Endothelial cell of umbilical vein (primary cell): Measurements from ENCODE around the gene SDR39U1. TPM values are rescaled to one million over a fixed set of nuclear protein-coding genes. Genes with fewer than 3 reads are reported as not detected.
A peak's percentile ranks its signal among the peaks of the same experiment; 100 is the strongest.

Experiments
- BruUV-seq: library from RNA; stranded (reverse); fragments of 400-500 nt; replicated peaks from 2 replicates; lab custom pipeline; 2021; lab: Mats Ljungman, UMichigan
- CTCF ChIA-PET: fragments of 300-600, 350-600 bp; sonication (Branson Sonifier 250); formaldehyde crosslinking; loops from one replicate; lab custom pipeline; 2021; ENCODE audit warnings: antibody characterized with exemption, inconsistent platforms; lab: Charles Lee
- POLR2A ChIA-PET: fragments of 300-600, 350-600 bp; sonication (Branson Sonifier 250); formaldehyde crosslinking; loops from one replicate; lab custom pipeline; 2021; ENCODE audit warnings: antibody characterized with exemption, inconsistent platforms; lab: Charles Lee
- DNase-seq: peaks from one replicate; pipeline ENCODE4 v3.0.0-alpha.2; 2011; ENCODE audit warnings: low read depth, low spot score
- FAIRE-seq: peaks from 2 replicates; lab custom pipeline; 2011; peaks lifted over from hg19 to GRCh38; lab: Jason Lieb, UNC
- H2AFZ ChIP-seq: 2 replicates; pipeline ENCODE4 v1.6.0; 2012; ENCODE audit warnings: low read depth, low read length, control low read depth, inconsistent platforms
- H3K27ac ChIP-seq: 2 replicates; pipeline ENCODE4 v1.5.1; 2011; ENCODE audit warnings: low read depth, mild to moderate bottlenecking, control low read depth, low read length, moderate library complexity; ENCODE audit not compliant: insufficient read depth
- H3K27me3 ChIP-seq, 2 experiments: 2 replicates each; pipeline versions ENCODE4 v1.6.0 to v1.6.1; 2011; ENCODE audit warnings: low read length in 2 of 2, mixed read lengths in 1 of 2; ENCODE audit not compliant: control insufficient read depth in 2 of 2, insufficient read depth in 2 of 2
- H3K36me3 ChIP-seq, 2 experiments: 2 replicates in 1 of 2; 3 replicates in 1 of 2; pipeline ENCODE4 v1.5.1; 2011; ENCODE audit warnings: low read length in 2 of 2, mild to moderate bottlenecking in 1 of 2, moderate library complexity in 1 of 2; ENCODE audit not compliant: control insufficient read depth in 2 of 2, insufficient read depth in 2 of 2; ENCODE audit errors: extremely low read depth in 1 of 2
- H3K4me1 ChIP-seq: 3 replicates; pipeline ENCODE4 v1.5.1; 2011; ENCODE audit warnings: mild to moderate bottlenecking, low read length; ENCODE audit not compliant: control insufficient read depth, insufficient read depth; ENCODE audit errors: extremely low read depth
- H3K4me2 ChIP-seq: 2 replicates; pipeline ENCODE4 v1.6.1; 2011; ENCODE audit warnings: low read length, control low read depth, mixed read lengths; ENCODE audit not compliant: insufficient read depth
- H3K4me3 ChIP-seq, 3 experiments: fragments of 200-600 bp in 1 of 3; sonication (generic), shearing (Covaris generic) in 1 of 3; replicated peaks in 1 of 3; 2 replicates each; pipeline ENCODE4 v1.5.1; 2011 to 2016; ENCODE audit warnings: control low read depth in 3 of 3, low read length in 3 of 3, mild to moderate bottlenecking in 2 of 3, inconsistent platforms in 1 of 3, low read depth in 1 of 3, moderate library complexity in 1 of 3; ENCODE audit not compliant: insufficient read depth in 1 of 3
- H3K79me2 ChIP-seq: 2 replicates; pipeline ENCODE4 v1.6.0; 2012; ENCODE audit warnings: low read length, inconsistent platforms; ENCODE audit not compliant: control insufficient read depth, insufficient read depth
- H3K9ac ChIP-seq: replicated peaks from 2 replicates; pipeline ENCODE3; 2011; ENCODE audit warnings: low read length, control low read depth; ENCODE audit not compliant: insufficient read depth; ENCODE audit errors: extremely low read depth
- H3K9me1 ChIP-seq: replicated peaks from 3 replicates; pipeline ENCODE4 v1.6.0; 2011; ENCODE audit warnings: mild to moderate bottlenecking, low read length; ENCODE audit not compliant: control insufficient read depth, insufficient read depth; ENCODE audit errors: extremely low read depth
- H3K9me3 ChIP-seq: replicated peaks from 2 replicates; pipeline ENCODE4 v1.5.1; 2012; ENCODE audit warnings: low read length, inconsistent platforms; ENCODE audit not compliant: control insufficient read depth, insufficient read depth
- H4K20me1 ChIP-seq: replicated peaks from 2 replicates; pipeline ENCODE3; 2011; ENCODE audit warnings: mild to moderate bottlenecking, low read length; ENCODE audit not compliant: control insufficient read depth, insufficient read depth; ENCODE audit errors: extremely low read depth
- EZH2 ChIP-seq: IDR thresholded peaks from 2 replicates; pipeline ENCODE4 v1.6.1; 2012; ENCODE audit warnings: borderline replicate concordance, low read depth, mild to moderate bottlenecking, moderate library complexity, low read length, inconsistent platforms; ENCODE audit not compliant: severe bottlenecking
- FOS ChIP-seq: IDR thresholded peaks from 2 replicates; pipeline ENCODE4 v1.6.1; 2011; ENCODE audit warnings: mild to moderate bottlenecking, low read length, moderate library complexity, borderline replicate concordance; ENCODE audit not compliant: insufficient read depth
- GATA2 ChIP-seq: IDR thresholded peaks from 2 replicates; pipeline ENCODE4 v1.7.0; 2011; ENCODE audit warnings: low read depth, mild to moderate bottlenecking, moderate library complexity, mixed read lengths, low read length; ENCODE audit not compliant: insufficient read length, insufficient read depth
- JUN ChIP-seq: IDR thresholded peaks from 2 replicates; pipeline ENCODE4 v1.6.1; 2011; ENCODE audit warnings: borderline replicate concordance, low read depth; ENCODE audit not compliant: insufficient read length, insufficient read depth
- MYC ChIP-seq: IDR thresholded peaks from one replicate; pipeline ENCODE4 v1.6.1; 2011; ENCODE audit warnings: mild to moderate bottlenecking, low read depth, low read length
- POLR2A ChIP-seq: IDR thresholded peaks from 2 replicates; pipeline ENCODE4 v1.6.1; 2012; ENCODE audit warnings: low read depth, mild to moderate bottlenecking, control low read depth, low read length
- POLR2AphosphoS5 ChIP-seq: IDR thresholded peaks from 2 replicates; pipeline ENCODE4 v1.6.1; 2012; ENCODE audit warnings: low read depth, mild to moderate bottlenecking, control low read depth, low read length, moderate library complexity; ENCODE audit not compliant: insufficient read depth
- dilution Hi-C: fragments of 300-500 bp; cut with MboI; formaldehyde crosslinking; loops from one replicate; pipeline ENCODE4 v1.15.0; 2019; ENCODE audit warnings: low sequenced_read_pairs; ENCODE audit not compliant: extremely low pct_ligation_motif_present
- intact Hi-C: fragments of 100-400 bp; cut with micrococcal nuclease; formaldehyde crosslinking; loops from one replicate; pipeline ENCODE4 v1.10.0; 2022
- polyA plus RNA-seq, 4 experiments: library from polyadenylated mRNA; depleted of rRNA in 3 of 4; stranded (reverse) in 3 of 4; unstranded in 1 of 4; fragments of >200 nt; gene quantifications; 2 replicates each; pipeline versions ENCODE4 v1.2.1 to v1.2.3, GENCODE V29; 2011 to 2012; ENCODE audit warnings: missing spikeins in 1 of 4
- total RNA-seq: library from RNA; stranded (reverse); gene quantifications from 2 replicates; pipeline ENCODE4 v1.2.3, GENCODE V29; 2021
- TF ChIP-seq, protein P1 (sequence below), 2 donors: IDR thresholded peaks; 1 replicate in 1 of 2; 2 replicates in 1 of 2; pipeline ENCODE4 v1.5.1; 2011; ENCODE audit warnings: low read length in 2 of 2, mild to moderate bottlenecking in 2 of 2, moderate library complexity in 2 of 2, control low read depth in 1 of 2, inconsistent platforms in 1 of 2, low read depth in 1 of 2; ENCODE audit not compliant: insufficient read depth in 1 of 2; ENCODE audit errors: extremely low read depth in 1 of 2
- TF ChIP-seq, protein P2 (sequence below): IDR thresholded peaks from 2 replicates; pipeline ENCODE4 v1.6.1; 2011; ENCODE audit not compliant: insufficient read depth, insufficient read length

The SDR39U1 gene
- total and polyA plus RNA-seq, 2 donors (not counting 3 experiments of a cell fraction or from before 2014, with no cell fraction given), result 40.2 to 72.6 TPM

DNA sequence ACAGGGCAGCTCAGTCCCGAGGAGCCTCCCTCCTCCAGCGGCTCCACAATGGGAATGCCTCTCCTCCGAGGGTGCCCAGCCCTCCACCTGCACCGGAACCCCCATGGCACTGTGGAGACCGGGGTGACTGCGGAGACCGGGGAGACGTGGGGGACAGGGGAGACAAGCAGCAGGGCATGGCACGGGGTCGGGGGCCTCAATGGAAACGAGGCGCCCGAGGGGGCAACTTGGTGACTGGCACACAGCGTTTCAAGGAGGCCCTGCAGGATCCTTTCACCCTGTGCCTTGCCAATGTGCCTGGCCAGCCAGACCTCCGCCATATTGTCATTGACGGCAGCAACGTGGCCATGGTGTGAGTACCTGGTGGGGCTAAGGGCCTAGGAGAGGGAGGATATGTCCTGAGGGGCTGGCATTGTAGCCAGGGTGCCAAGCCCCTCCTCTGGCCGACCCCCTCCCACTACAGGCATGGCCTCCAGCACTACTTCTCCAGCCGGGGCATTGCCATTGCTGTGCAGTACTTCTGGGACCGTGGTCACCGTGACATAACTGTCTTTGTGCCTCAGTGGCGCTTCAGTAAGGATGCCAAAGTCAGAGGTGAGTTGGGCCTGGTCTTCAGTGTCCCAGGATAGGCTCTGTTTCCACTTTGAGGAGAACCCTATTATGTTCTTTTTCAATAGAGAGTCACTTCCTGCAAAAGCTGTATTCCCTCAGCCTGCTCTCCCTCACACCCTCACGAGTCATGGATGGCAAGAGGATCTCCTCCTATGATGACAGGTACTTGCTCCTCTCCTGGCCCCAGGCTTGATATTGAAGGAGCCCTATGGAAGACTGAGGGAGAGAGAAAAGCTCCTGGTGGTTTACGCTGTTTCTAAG is 10.1 kb downstream of the SDR39U1 start:
- no peak overlapping the region for H3K27ac ChIP-seq
- no peaks in the 10 kb centered on the region for H3K9me1 ChIP-seq
- H4K20me1 ChIP-seq, result no peaks in the 10 kb centered on the region
- POLR2A ChIA-PET, result interaction anchor here (0.7 to 3.2 kb wide), 8 partner anchors 10 to 338 kb away, joined by 3 to 36 read pairs (median 4); partner anchors contain the start of genes NYNRIN and PCK2
- H3K36me3 ChIP-seq, result peaks cover 7 to 18% of the 10 kb centered on the region in 2 experiments
- no peaks in the 10 kb centered on the region for H3K9me3 ChIP-seq
- no peak overlapping the region for H2AFZ ChIP-seq
- H3K4me3 ChIP-seq, result peak overlapping the region in 1 of 3 experiments; percentile 12
- BruUV-seq, result no TSS peak
- intact Hi-C loops (loop anchor here (5.0 kb wide), 1 partner anchor 285 kb away; the partner anchor contains the start of genes PSME2 and RNF31), dilution Hi-C loops (no loop called here)
- H3K4me2 ChIP-seq, result peak overlapping the region; percentile 1
- peaks cover 23% of the 10 kb centered on the region for H3K79me2 ChIP-seq
- DNase-seq (no peak), FAIRE-seq (no peak)
- TF ChIP-seq JUN (no peak), GATA2 (no peak), EZH2 (no peak), MYC (no peak), POLR2A (no peak), POLR2AphosphoS5 (no peak), FOS (no peak)
- TF ChIP-seq, protein P1, sequence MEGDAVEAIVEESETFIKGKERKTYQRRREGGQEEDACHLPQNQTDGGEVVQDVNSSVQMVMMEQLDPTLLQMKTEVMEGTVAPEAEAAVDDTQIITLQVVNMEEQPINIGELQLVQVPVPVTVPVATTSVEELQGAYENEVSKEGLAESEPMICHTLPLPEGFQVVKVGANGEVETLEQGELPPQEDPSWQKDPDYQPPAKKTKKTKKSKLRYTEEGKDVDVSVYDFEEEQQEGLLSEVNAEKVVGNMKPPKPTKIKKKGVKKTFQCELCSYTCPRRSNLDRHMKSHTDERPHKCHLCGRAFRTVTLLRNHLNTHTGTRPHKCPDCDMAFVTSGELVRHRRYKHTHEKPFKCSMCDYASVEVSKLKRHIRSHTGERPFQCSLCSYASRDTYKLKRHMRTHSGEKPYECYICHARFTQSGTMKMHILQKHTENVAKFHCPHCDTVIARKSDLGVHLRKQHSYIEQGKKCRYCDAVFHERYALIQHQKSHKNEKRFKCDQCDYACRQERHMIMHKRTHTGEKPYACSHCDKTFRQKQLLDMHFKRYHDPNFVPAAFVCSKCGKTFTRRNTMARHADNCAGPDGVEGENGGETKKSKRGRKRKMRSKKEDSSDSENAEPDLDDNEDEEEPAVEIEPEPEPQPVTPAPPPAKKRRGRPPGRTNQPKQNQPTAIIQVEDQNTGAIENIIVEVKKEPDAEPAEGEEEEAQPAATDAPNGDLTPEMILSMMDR (IDR thresholded peaks at IDR 0.05; ENCODE audit: extremely low read depth in 1 of 2, insufficient read depth in 1 of 2, low read depth in 1 of 2, low read length in 2 of 2), result no peak
- TF ChIP-seq, protein P2, sequence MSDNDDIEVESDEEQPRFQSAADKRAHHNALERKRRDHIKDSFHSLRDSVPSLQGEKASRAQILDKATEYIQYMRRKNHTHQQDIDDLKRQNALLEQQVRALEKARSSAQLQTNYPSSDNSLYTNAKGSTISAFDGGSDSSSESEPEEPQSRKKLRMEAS, result no peak
- peaks cover 48% of the 10 kb centered on the region for H3K4me1 ChIP-seq
- H3K27me3 ChIP-seq, result no peaks in the 10 kb centered on the region
- H3K9ac ChIP-seq, result no peak overlapping the region
- CTCF ChIA-PET, result interaction anchor here (0.6 to 10.2 kb wide), 37 partner anchors 9 to 318 kb away, joined by 3 to 811 read pairs (median 10); partner anchors contain the start of genes ADCY4, CHMP4A, CIDEB and DCAF11
